HG02870 (cell line): Measurements from ENCODE around the gene CCDC186.

Experiments used
- ATAC-seq: cut with Tn5 transposase; IDR thresholded peaks from one replicate; pipeline ENCODE4 v1.9.1; 2021; ENCODE audit warnings: mild to moderate bottlenecking, moderate library complexity; ENCODE audit not compliant: unreplicated experiment

CCDC186 gene

GRCh38 chr10:114071178-114071577 lies 102.8 kb downstream of the CCDC186 start:
- ATAC-seq, result no peak
